Breast epithelium (tissue), 3 donors: ENCODE measurements around the gene MUC12.

Experiments
- POLR2A ChIP-seq: fragments of 450-650 bp; IDR thresholded peaks from one replicate; pipeline ENCODE4 v1.6.1; 2016; ENCODE audit warnings: antibody characterized with exemption, mild to moderate bottlenecking, moderate library complexity
- POLR2AphosphoS5 ChIP-seq, 3 donors: sonication (generic); formaldehyde crosslinking; IDR thresholded peaks; one replicate each; pipeline ENCODE4 v1.6.1; 2017; ENCODE audit warnings: antibody characterized with exemption in 3 of 3
- TF ChIP-seq, protein P1 (sequence below), 3 donors: fragments of 450-650 bp; IDR thresholded peaks; one replicate each; pipeline ENCODE4 v1.5.1; 2016 to 2017; ENCODE audit warnings: antibody characterized with exemption in 3 of 3, mild to moderate bottlenecking in 3 of 3, moderate library complexity in 3 of 3

- TF ChIP-seq, protein P1, sequence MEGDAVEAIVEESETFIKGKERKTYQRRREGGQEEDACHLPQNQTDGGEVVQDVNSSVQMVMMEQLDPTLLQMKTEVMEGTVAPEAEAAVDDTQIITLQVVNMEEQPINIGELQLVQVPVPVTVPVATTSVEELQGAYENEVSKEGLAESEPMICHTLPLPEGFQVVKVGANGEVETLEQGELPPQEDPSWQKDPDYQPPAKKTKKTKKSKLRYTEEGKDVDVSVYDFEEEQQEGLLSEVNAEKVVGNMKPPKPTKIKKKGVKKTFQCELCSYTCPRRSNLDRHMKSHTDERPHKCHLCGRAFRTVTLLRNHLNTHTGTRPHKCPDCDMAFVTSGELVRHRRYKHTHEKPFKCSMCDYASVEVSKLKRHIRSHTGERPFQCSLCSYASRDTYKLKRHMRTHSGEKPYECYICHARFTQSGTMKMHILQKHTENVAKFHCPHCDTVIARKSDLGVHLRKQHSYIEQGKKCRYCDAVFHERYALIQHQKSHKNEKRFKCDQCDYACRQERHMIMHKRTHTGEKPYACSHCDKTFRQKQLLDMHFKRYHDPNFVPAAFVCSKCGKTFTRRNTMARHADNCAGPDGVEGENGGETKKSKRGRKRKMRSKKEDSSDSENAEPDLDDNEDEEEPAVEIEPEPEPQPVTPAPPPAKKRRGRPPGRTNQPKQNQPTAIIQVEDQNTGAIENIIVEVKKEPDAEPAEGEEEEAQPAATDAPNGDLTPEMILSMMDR (IDR thresholded peaks at IDR 0.05): no peak
- TF ChIP-seq POLR2A (no peak), POLR2AphosphoS5 (IDR thresholded peaks at IDR 0.05) (no peak)
These were observed 91.6 kb downstream of the MUC12 start for GRCh38 chr7:101060992-101061391.
